ENCODE measurements around the gene CCN2. TPM values are rescaled to one million over a fixed set of nuclear protein-coding genes. Genes with fewer than 3 reads are reported as not detected.
A peak's percentile ranks its signal among the peaks of the same experiment; 100 is the strongest.

CCN2 gene
- total RNA-seq, 1 experiment from 2014 or later = 67.8 TPM

- ATAC-seq = no peak
- CTCF ChIA-PET = interaction anchor here (1.5 to 1.6 kb wide), 3 partner anchors 17 to 334 kb away, joined by 4 to 5 read pairs (median 4); no protein-coding TSS in a partner anchor
Measured at GRCh38 chr6:131945971-131946370, 5.2 kb downstream of the CCN2 start.

GRCh38 chr6:131937703-131938631 is 13.2 kb downstream of the CCN2 start:
- Mint-ChIP-seq H3K27ac (no peak overlapping the region), H3K36me3 (peaks cover 3% of the 10 kb centered on the region; the same call in 1 of the 2 replicates), H3K9me3 (no peaks in the 10 kb centered on the region), H3K27me3 (ENCODE audit: low read depth) (no peaks in the 10 kb centered on the region; the same call in none of the 2 replicates), H3K4me1 (peaks cover 27% of the 10 kb centered on the region), H3K4me3 (no peak overlapping the region)
- POLR2A ChIA-PET = interaction anchor here (0.5 to 1.4 kb wide), 2 partner anchors 12 to 13 kb away, joined by 3 to 6 read pairs; partner anchors contain the start of gene CCN2
- CTCF ChIA-PET = interaction anchor here (1.2 kb wide), 1 partner anchor 15 kb away, joined by 5 read pairs; no protein-coding TSS in a partner anchor
- TF ChIP-seq NR1H2 (CRISPR knock-in tag; IDR thresholded peaks at IDR 0.05) (no peak), GABPB1 (CRISPR knock-in tag; IDR thresholded peaks at IDR 0.05) (peak; percentile 89)
- ATAC-seq (peak; percentile 36), DNase-seq (ENCODE audit: low spot score) (no peak)

More at GRCh38 chr6:131945971-131946370, 5.2 kb downstream of the CCN2 start:
- Mint-ChIP-seq H3K27me3 (ENCODE audit: low read depth) (no peaks in the 10 kb centered on the region), H3K36me3 (peaks cover 27% of the 10 kb centered on the region), H3K9me3 (no peaks in the 10 kb centered on the region), H3K4me1 (peaks cover 42% of the 10 kb centered on the region), H3K27ac (no peak overlapping the region), H3K4me3 (no peak overlapping the region)
- POLR2A ChIA-PET = interaction anchor here (1.1 kb wide), 1 partner anchor 23 kb away, joined by 4 read pairs; no protein-coding TSS in a partner anchor
- TF ChIP-seq SMAD3 (CRISPR knock-in tag; IDR thresholded peaks at IDR 0.05; ENCODE audit: borderline replicate concordance) (no peak), PRRX2 (CRISPR knock-in tag; IDR thresholded peaks at IDR 0.05) (no peak), TEAD4 (CRISPR knock-in tag; IDR thresholded peaks at IDR 0.05) (no peak), ZNF416 (CRISPR knock-in tag; IDR thresholded peaks at IDR 0.05) (no peak), ZNF671 (CRISPR knock-in tag; IDR thresholded peaks at IDR 0.05) (no peak), JUN (CRISPR knock-in tag; IDR thresholded peaks at IDR 0.05) (no peak), GRHL2 (CRISPR knock-in tag; IDR thresholded peaks at IDR 0.05; ENCODE audit: insufficient replicate concordance, severe bottlenecking) (no peak), TEAD1 (CRISPR knock-in tag; IDR thresholded peaks at IDR 0.05) (no peak), KAT7 (CRISPR knock-in tag; IDR thresholded peaks at IDR 0.05; ENCODE audit: borderline replicate concordance) (no peak), HMGXB4 (CRISPR knock-in tag; IDR thresholded peaks at IDR 0.05) (no peak)
- no peak for DNase-seq (ENCODE audit: low spot score)

GRCh38 chr6:131937226-131937625 is 13.9 kb downstream of the CCN2 start:
- H3K9me3 Mint-ChIP-seq = no peaks in the 10 kb centered on the region
- H3K4me1 Mint-ChIP-seq = peaks cover 27% of the 10 kb centered on the region
- ATAC-seq (peak; percentile 87), DNase-seq (ENCODE audit: low spot score) (no peak)
- no peak overlapping the region for H3K27ac Mint-ChIP-seq
- ChIA-PET CTCF (interaction anchor here (0.6 to 0.7 kb wide), 2 partner anchors 242 to 336 kb away, joined by 3 to 4 read pairs; no protein-coding TSS in a partner anchor), POLR2A (interaction anchor here (1.4 kb wide), 1 partner anchor 14 kb away, joined by 6 read pairs; the partner anchor contains the start of gene CCN2)
- peaks cover 1% of the 10 kb centered on the region for H3K27me3 Mint-ChIP-seq (ENCODE audit: low read depth)
- peaks cover 6% of the 10 kb centered on the region; the same call in 1 of the 2 replicates for H3K36me3 Mint-ChIP-seq
- no peak overlapping the region for H3K4me3 Mint-ChIP-seq
- no peak for TF ChIP-seq E2F5 (CRISPR knock-in tag; IDR thresholded peaks at IDR 0.05)
- TF ChIP-seq CREB1 (CRISPR knock-in tag; IDR thresholded peaks at IDR 0.05) = no peak
- TF ChIP-seq JAZF1 (CRISPR knock-in tag; IDR thresholded peaks at IDR 0.05) = no peak
- TF ChIP-seq E2F4 (CRISPR knock-in tag; IDR thresholded peaks at IDR 0.05; ENCODE audit: borderline replicate concordance, low read depth) = no peak
- TF ChIP-seq GRHL2 (CRISPR knock-in tag; IDR thresholded peaks at IDR 0.05; ENCODE audit: insufficient replicate concordance, severe bottlenecking) = no peak
- TF ChIP-seq TEAD4 (CRISPR knock-in tag; IDR thresholded peaks at IDR 0.05) = no peak
- TF ChIP-seq HMGA2 (CRISPR knock-in tag; IDR thresholded peaks at IDR 0.05) = no peak
- no peak for TF ChIP-seq IRF2 (CRISPR knock-in tag; IDR thresholded peaks at IDR 0.05; ENCODE audit: borderline replicate concordance, low read depth)
- TF ChIP-seq AFF4 (CRISPR knock-in tag; IDR thresholded peaks at IDR 0.05; ENCODE audit: borderline replicate concordance) = no peak
- no peak for TF ChIP-seq ZNF263 (CRISPR knock-in tag; IDR thresholded peaks at IDR 0.05; ENCODE audit: low read depth)
- no peak for TF ChIP-seq USF1 (CRISPR knock-in tag; IDR thresholded peaks at IDR 0.05)
